Measurements from ENCODE around the gene CADPS2.

CADPS2 gene

GRCh38 chr7:122429926-122430325 lies 456.3 kb downstream of the CADPS2 start:
- DNase-seq, result no peak

- no peak for DNase-seq
These were observed 460.5 kb downstream of the CADPS2 start for GRCh38 chr7:122425731-122426130.

- no peak for DNase-seq
These were observed 462.7 kb downstream of the CADPS2 start for GRCh38 chr7:122423591-122423990.

- no peak for DNase-seq
These were observed 469.9 kb downstream of the CADPS2 start for GRCh38 chr7:122416336-122416735.

- no peak for DNase-seq
These were observed 470.8 kb downstream of the CADPS2 start for GRCh38 chr7:122415510-122415909.

GRCh38 chr7:122413339-122413738 lies 472.9 kb downstream of the CADPS2 start:
- DNase-seq, result no peak

- no peak for DNase-seq
These were observed 473.4 kb downstream of the CADPS2 start for GRCh38 chr7:122412883-122413282.

GRCh38 chr7:122412441-122412840 lies 473.8 kb downstream of the CADPS2 start:
- no peak for DNase-seq

- no peak for DNase-seq
These were observed 479.1 kb downstream of the CADPS2 start for GRCh38 chr7:122407195-122407594.

GRCh38 chr7:122403113-122403512 lies 483.1 kb downstream of the CADPS2 start:
- DNase-seq, result no peak

- DNase-seq, result no peak
These were observed 484.0 kb downstream of the CADPS2 start for GRCh38 chr7:122402235-122402634.

- DNase-seq, result no peak
These were observed 488.9 kb downstream of the CADPS2 start for GRCh38 chr7:122397381-122397780.

- DNase-seq, result no peak
These were observed 491.7 kb downstream of the CADPS2 start for GRCh38 chr7:122394512-122394911.

GRCh38 chr7:122384528-122384927 lies 501.7 kb downstream of the CADPS2 start:
- no peak for DNase-seq

GRCh38 chr7:122383934-122384333 lies 502.3 kb downstream of the CADPS2 start:
- no peak for DNase-seq

- DNase-seq, result no peak
These were observed 505.3 kb downstream of the CADPS2 start for GRCh38 chr7:122380992-122381391.

GRCh38 chr7:122379491-122379890 lies 506.8 kb downstream of the CADPS2 start:
- no peak for DNase-seq

- DNase-seq, result no peak
These were observed 516.5 kb downstream of the CADPS2 start for GRCh38 chr7:122369756-122370155.

GRCh38 chr7:122364761-122365280 lies 521.4 kb downstream of the CADPS2 start:
- no peak for DNase-seq

- DNase-seq, result no peak
These were observed 523.1 kb downstream of the CADPS2 start for GRCh38 chr7:122363144-122363543.

- no peak for DNase-seq
These were observed 523.8 kb downstream of the CADPS2 start for GRCh38 chr7:122362473-122362872.

GRCh38 chr7:122354656-122355055 lies 531.6 kb downstream of the CADPS2 start:
- no peak for DNase-seq

GRCh38 chr7:122352454-122352853 lies 533.8 kb downstream of the CADPS2 start:
- no peak for DNase-seq

GRCh38 chr7:122350701-122351100 lies 535.6 kb downstream of the CADPS2 start:
- no peak for DNase-seq

- DNase-seq, result no peak
These were observed 542.0 kb downstream of the CADPS2 start for GRCh38 chr7:122344303-122344620.

Data from activated CD4-positive, alpha-beta T cell treated with anti-CD3 and anti-CD28 coated beads for 1 hour (primary cell).